ENCODE data around the gene TTLL13. TPM values are rescaled to one million over a fixed set of nuclear protein-coding genes. Genes with fewer than 3 reads are reported as not detected.

TTLL13 gene
- total and polyA plus RNA-seq, 9 donors: 0.04 to 0.33 (median 0.13) TPM; not detected in 4

DNA sequence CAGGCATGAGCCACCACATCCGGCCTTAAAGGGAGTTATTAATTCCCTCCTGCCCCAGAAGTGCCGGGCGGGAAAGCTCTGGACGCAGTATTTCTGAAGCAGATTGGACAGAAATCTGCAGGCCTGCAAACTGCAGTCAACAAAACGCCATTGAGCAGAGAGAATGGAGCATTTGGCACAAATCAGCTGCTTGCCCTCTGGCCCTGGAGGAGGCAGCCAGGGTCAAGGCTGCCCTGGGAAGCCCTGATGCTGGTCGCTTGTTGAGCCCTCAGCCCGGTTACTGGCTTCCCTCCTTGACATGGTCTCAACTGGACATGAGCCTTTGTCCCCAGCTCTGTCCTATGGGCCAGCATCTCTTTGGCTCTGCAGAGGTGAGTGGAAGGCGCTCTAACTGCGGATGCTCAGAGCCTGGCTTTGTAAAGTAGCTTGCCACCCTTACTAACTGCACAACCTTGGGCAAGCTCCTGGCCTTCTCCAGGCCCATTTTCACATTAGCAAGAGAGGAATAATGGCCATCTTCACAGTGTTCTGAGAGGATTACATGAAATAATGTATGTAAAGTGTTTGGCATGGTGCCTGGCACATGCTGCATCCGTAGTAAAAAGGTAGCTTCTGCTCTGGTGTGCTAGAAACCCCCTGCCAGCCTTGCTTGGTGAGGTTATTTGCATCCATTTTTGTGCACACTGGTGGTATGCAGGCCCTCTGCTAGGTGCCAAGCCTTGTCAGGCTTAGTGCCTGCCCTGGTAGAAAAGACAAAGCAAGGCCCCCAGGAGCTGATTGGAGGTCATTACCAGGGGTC lies 44.1 kb upstream of the TTLL13 start:
- H3K27ac ChIP-seq: no peak overlapping the region
- WGBS, 3 donors: 73 to 77% (median 74%) methylated on average over 9 to 10 of the region's 10 CpGs
- intact Hi-C loops (cut with DNase I): no loop called here

DNA sequence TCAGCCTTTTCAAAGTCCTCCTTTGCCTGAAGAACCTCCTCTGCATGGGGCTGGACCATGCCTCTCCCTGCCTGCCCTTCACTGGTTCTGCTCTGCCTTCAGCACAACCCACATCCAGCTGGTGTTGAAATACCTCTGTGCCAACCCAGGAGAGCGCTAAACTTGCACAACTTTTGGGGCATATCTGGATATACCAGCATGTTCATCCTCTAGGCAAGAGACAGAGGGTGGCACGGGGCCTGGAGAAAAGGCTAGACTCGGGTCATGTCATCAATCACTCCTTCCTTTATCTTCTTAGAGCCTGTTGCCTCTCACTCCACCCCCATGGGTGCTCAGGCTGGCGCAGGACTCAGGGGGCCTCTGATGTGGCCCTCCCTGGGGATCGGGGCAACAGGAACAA lies 43.5 kb upstream of the TTLL13 start:
- TF ChIP-seq, protein P1, sequence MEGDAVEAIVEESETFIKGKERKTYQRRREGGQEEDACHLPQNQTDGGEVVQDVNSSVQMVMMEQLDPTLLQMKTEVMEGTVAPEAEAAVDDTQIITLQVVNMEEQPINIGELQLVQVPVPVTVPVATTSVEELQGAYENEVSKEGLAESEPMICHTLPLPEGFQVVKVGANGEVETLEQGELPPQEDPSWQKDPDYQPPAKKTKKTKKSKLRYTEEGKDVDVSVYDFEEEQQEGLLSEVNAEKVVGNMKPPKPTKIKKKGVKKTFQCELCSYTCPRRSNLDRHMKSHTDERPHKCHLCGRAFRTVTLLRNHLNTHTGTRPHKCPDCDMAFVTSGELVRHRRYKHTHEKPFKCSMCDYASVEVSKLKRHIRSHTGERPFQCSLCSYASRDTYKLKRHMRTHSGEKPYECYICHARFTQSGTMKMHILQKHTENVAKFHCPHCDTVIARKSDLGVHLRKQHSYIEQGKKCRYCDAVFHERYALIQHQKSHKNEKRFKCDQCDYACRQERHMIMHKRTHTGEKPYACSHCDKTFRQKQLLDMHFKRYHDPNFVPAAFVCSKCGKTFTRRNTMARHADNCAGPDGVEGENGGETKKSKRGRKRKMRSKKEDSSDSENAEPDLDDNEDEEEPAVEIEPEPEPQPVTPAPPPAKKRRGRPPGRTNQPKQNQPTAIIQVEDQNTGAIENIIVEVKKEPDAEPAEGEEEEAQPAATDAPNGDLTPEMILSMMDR (IDR thresholded peaks at IDR 0.05): no peak
- peaks cover 9% of the 10 kb centered on the region for H3K4me1 ChIP-seq (ENCODE audit: insufficient read depth)
- H3K9me3 ChIP-seq: no peaks in the 10 kb centered on the region
- no peaks in the 10 kb centered on the region for H3K27me3 ChIP-seq
- DNase-seq: peak in 1 of 5 donors; percentile 7
- no peak overlapping the region for H3K27ac ChIP-seq
- no peak overlapping the region for H3K4me3 ChIP-seq
- WGBS, 3 donors: 89 to 91% (median 90%) methylated on average over 5 of the region's 5 CpGs
- intact Hi-C loops (cut with DNase I): no loop called here
- H3K36me3 ChIP-seq: no peaks in the 10 kb centered on the region

More for the DNA sequence above, 44.1 kb upstream of the TTLL13 start:
- H3K4me3 ChIP-seq: no peak overlapping the region
- no peak for DNase-seq
- no peaks in the 10 kb centered on the region for H3K27me3 ChIP-seq
- TF ChIP-seq, protein P1 (IDR thresholded peaks at IDR 0.05): no peak
- no peak for TF ChIP-seq EP300 (IDR thresholded peaks at IDR 0.05)
- no peak for TF ChIP-seq POLR2A (IDR thresholded peaks at IDR 0.05)
- no peaks in the 10 kb centered on the region for H3K36me3 ChIP-seq
- no peaks in the 10 kb centered on the region for H3K9me3 ChIP-seq
- peaks cover 12% of the 10 kb centered on the region for H3K4me1 ChIP-seq (ENCODE audit: insufficient read depth)

DNA sequence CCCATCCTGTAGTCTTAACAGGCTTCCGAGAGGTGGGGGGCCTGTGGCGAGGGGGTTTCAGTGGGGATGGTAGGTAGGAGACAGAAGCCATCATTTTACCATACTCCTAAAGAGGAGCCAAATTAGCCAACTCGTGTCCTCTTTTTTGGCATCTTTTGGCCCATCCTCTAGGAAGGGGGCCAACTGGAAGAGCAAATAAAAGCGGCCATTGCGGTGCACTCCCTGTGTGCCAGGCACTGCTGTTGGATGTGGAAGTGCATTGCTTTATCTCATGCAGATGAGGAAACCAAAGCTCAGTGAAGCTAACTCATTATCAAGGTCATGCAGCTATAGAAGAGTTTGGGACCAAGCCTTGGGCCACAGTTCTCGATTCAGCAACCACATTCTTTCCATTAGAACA lies 42.1 kb upstream of the TTLL13 start:
- Histone ChIP-seq H3K4me3 (no peak overlapping the region), H3K27ac (no peak overlapping the region), H3K4me1 (ENCODE audit: insufficient read depth) (peaks cover 7% of the 10 kb centered on the region), H3K36me3 (no peaks in the 10 kb centered on the region), H3K27me3 (no peaks in the 10 kb centered on the region), H3K9me3 (no peaks in the 10 kb centered on the region)
- DNase-seq: no peak
- TF ChIP-seq, protein P1 (IDR thresholded peaks at IDR 0.05): no peak
- no peak for TF ChIP-seq EP300 (IDR thresholded peaks at IDR 0.05)
- WGBS, 3 donors: 94 to 95% (median 95%) methylated on average over 6 of the region's 6 CpGs
- intact Hi-C loops (cut with DNase I): no loop called here

DNA sequence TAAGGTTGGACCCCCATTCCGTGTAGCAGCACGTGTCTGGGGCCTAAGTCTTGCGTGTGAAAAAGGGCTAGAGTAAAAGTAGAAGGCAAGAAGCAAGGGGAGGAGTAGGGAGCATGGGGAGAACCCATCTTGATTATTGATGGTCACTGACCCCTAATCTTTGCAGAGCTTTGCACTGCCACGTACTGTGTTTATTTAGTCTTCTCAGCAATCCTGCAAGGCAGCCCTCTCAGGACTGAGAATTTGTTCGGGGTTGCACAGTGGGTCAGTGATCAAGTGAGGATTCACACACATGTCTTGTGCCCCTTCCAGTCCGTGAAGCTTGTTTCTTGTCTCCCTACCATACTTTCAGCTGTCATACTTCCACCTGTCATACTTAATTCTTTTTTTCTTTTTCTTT lies 41.0 kb upstream of the TTLL13 start:
- no peaks in the 10 kb centered on the region for H3K36me3 ChIP-seq
- H3K27me3 ChIP-seq: no peaks in the 10 kb centered on the region
- DNase-seq: no peak
- H3K4me3 ChIP-seq: no peak overlapping the region
- H3K27ac ChIP-seq: no peak overlapping the region
- TF ChIP-seq POLR2A (IDR thresholded peaks at IDR 0.05) (no peak), EP300 (IDR thresholded peaks at IDR 0.05) (no peak)
- TF ChIP-seq, protein P1 (IDR thresholded peaks at IDR 0.05): no peak
- intact Hi-C loops (cut with DNase I): no loop called here
- H3K4me1 ChIP-seq (ENCODE audit: insufficient read depth): peaks cover 5% of the 10 kb centered on the region
- WGBS, 3 donors: 90 to 91% (median 91%) methylated on average over 6 of the region's 6 CpGs
- no peaks in the 10 kb centered on the region for H3K9me3 ChIP-seq
